ENCODE data around the gene FFAR1. TPM values are rescaled to one million over a fixed set of nuclear protein-coding genes. Genes with fewer than 3 reads are reported as not detected.

Gene FFAR1
- total and polyA plus RNA-seq, 2 experiments from 2014 or later: not detected

DNA sequence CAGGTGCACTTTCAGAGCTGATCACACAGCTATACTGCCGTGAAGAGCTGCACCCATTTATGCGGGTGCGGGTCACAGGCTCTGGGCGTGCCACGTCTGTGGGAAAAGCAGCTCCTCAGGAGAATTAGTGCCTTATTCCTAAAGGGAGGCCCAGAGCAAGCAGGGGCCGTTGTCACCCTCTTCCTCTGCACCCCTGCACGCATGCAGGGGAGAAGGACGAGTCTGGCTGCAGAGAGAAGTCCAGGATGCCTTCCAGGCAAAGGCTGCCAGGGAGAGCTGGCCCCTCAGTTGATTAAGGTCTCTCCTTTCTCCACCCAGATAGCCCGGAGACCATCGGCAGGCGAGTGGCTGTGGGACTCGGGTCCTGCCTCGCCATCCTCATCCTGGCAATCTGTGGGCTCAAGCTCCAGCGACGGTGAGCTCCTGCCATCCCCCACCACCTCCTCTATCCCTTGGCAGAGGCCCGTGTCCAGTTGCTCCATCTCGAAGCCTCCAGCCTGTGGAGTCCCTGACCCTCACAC, 3.1 kb upstream of the FFAR1 start:
- H3K79me2 ChIP-seq: no peaks in the 10 kb centered on the region
- H3K36me3 ChIP-seq (replicated peaks; ENCODE audit: insufficient read depth, low read depth): no peaks in the 10 kb centered on the region
- H3K4me1 ChIP-seq (ENCODE audit: insufficient read depth): no peaks in the 10 kb centered on the region
- DNase-seq (ENCODE audit: low spot score): no peak
- H3K9me3 ChIP-seq (ENCODE audit: low read depth): no peaks in the 10 kb centered on the region
- no peaks in the 10 kb centered on the region for H3K27me3 ChIP-seq
- H3K4me3 ChIP-seq: no peak overlapping the region
- WGBS (ENCODE audit: low lambda C conversion rate, missing lambda C conversion rate): 86% methylated on average over 17 of the region's 17 CpGs
- no peaks in the 10 kb centered on the region for H3K9me2 ChIP-seq (replicated peaks; ENCODE audit: insufficient read depth)
- TF ChIP-seq, protein P1, sequence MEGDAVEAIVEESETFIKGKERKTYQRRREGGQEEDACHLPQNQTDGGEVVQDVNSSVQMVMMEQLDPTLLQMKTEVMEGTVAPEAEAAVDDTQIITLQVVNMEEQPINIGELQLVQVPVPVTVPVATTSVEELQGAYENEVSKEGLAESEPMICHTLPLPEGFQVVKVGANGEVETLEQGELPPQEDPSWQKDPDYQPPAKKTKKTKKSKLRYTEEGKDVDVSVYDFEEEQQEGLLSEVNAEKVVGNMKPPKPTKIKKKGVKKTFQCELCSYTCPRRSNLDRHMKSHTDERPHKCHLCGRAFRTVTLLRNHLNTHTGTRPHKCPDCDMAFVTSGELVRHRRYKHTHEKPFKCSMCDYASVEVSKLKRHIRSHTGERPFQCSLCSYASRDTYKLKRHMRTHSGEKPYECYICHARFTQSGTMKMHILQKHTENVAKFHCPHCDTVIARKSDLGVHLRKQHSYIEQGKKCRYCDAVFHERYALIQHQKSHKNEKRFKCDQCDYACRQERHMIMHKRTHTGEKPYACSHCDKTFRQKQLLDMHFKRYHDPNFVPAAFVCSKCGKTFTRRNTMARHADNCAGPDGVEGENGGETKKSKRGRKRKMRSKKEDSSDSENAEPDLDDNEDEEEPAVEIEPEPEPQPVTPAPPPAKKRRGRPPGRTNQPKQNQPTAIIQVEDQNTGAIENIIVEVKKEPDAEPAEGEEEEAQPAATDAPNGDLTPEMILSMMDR (IDR thresholded peaks at IDR 0.05; ENCODE audit: poor library complexity): no peak
- no peak for TF ChIP-seq EZH2 (IDR thresholded peaks at IDR 0.05; ENCODE audit: borderline replicate concordance)
- TF ChIP-seq EZH2phosphoT487 (IDR thresholded peaks at IDR 0.05; ENCODE audit: low read depth, severe bottlenecking, unreplicated experiment): no peak
- no peaks in the 10 kb centered on the region for H4K20me1 ChIP-seq (ENCODE audit: insufficient read depth, poor library complexity, severe bottlenecking)
- H3K4me2 ChIP-seq: no peak overlapping the region
- H3K27ac ChIP-seq: no peak overlapping the region
- H2AFZ ChIP-seq: no peak overlapping the region

DNA sequence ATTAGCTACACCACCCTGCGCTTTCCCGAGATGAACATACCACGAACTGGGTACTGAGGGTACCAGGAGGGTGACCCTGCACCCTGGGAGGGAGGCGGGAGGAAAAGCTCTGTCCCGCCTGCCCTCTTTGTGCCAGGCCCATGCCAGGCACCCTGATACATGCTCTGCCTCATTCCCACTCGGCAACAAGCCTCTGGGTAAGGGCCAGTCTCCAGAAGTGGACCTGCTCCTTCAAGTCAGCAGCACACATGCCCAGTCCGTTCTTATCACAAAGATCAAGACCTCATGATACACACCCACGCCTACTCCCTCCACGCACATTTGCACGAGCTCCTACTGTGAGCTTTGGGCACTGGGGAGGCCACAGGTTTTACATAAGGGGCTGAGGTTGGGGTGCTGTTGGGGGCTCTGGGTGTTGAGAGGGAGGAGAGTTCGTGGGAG, 2.0 kb upstream of the FFAR1 start:
- no peak for DNase-seq (ENCODE audit: low spot score)
- Histone ChIP-seq H3K79me2 (no peaks in the 10 kb centered on the region), H3K9me2 (replicated peaks; ENCODE audit: insufficient read depth) (no peaks in the 10 kb centered on the region), H3K36me3 (replicated peaks; ENCODE audit: insufficient read depth, low read depth) (no peaks in the 10 kb centered on the region), H3K9me3 (ENCODE audit: low read depth) (no peaks in the 10 kb centered on the region), H4K20me1 (ENCODE audit: insufficient read depth, poor library complexity, severe bottlenecking) (no peaks in the 10 kb centered on the region), H3K27me3 (no peaks in the 10 kb centered on the region), H3K4me2 (no peak overlapping the region), H2AFZ (no peak overlapping the region), H3K4me3 (no peak overlapping the region), H3K4me1 (ENCODE audit: insufficient read depth) (no peaks in the 10 kb centered on the region), H3K27ac (no peak overlapping the region)
- 87% methylated on average over 11 of the region's 11 CpGs for WGBS (ENCODE audit: low lambda C conversion rate, missing lambda C conversion rate)
- TF ChIP-seq EZH2 (IDR thresholded peaks at IDR 0.05; ENCODE audit: borderline replicate concordance): no peak
- TF ChIP-seq, protein P1 (IDR thresholded peaks at IDR 0.05; ENCODE audit: poor library complexity): no peak
- TF ChIP-seq EZH2phosphoT487 (IDR thresholded peaks at IDR 0.05; ENCODE audit: low read depth, severe bottlenecking, unreplicated experiment): no peak

DNA sequence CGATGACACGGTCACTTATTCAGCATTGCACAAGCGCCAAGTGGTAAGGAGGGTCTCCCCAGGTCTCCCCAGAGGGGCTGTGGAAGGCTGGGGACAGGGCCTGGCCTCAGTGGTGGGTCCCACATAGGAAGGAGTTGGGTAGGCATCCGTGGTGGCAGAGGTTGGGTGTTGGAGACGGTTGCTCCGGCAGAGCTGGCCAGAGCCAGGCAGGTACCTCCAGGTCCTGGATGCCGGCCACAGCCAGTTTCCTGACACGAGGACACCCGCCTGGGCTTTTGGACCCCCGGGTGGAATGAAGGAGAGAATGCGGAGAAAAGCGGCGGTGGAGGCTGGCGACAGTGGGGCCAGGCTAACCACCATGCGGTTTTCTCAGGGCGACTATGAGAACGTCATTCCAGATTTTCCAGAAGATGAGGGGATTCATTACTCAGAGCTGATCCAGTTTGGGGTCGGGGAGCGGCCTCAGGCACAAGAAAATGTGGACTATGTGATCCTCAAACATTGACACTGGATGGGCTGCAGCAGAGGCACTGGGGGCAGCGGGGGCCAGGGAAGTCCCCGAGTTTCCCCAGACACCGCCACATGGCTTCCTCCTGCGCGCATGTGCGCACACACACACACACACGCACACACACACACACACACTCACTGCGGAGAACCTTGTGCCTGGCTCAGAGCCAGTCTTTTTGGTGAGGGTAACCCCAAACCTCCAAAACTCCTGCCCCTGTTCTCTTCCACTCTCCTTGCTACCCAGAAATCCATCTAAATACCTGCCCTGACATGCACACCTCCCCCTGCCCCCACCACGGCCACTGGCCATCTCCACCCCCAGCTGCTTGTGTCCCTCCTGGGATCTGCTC, 1.3 kb upstream of the FFAR1 start:
- H2AFZ ChIP-seq: no peak overlapping the region

More for the DNA sequence above, 1.3 kb upstream of the FFAR1 start:
- Histone ChIP-seq H3K27ac (no peak overlapping the region), H3K4me2 (no peak overlapping the region), H3K4me1 (ENCODE audit: insufficient read depth) (no peaks in the 10 kb centered on the region), H3K9me2 (replicated peaks; ENCODE audit: insufficient read depth) (no peaks in the 10 kb centered on the region), H3K79me2 (no peaks in the 10 kb centered on the region), H3K4me3 (no peak overlapping the region), H3K9me3 (ENCODE audit: low read depth) (no peaks in the 10 kb centered on the region), H4K20me1 (ENCODE audit: insufficient read depth, poor library complexity, severe bottlenecking) (no peaks in the 10 kb centered on the region), H3K27me3 (no peaks in the 10 kb centered on the region), H3K36me3 (replicated peaks; ENCODE audit: insufficient read depth, low read depth) (no peaks in the 10 kb centered on the region)
- DNase-seq (ENCODE audit: low spot score): no peak
- WGBS (ENCODE audit: low lambda C conversion rate, missing lambda C conversion rate): 93% methylated on average over 18 of the region's 28 CpGs
- TF ChIP-seq EZH2phosphoT487 (IDR thresholded peaks at IDR 0.05; ENCODE audit: low read depth, severe bottlenecking, unreplicated experiment) (no peak), EZH2 (IDR thresholded peaks at IDR 0.05; ENCODE audit: borderline replicate concordance) (no peak)
- TF ChIP-seq, protein P1 (IDR thresholded peaks at IDR 0.05; ENCODE audit: poor library complexity): no peak

Measured in hepatocyte (in vitro differentiated cells).